Lower lobe of right lung (tissue), 2 donors: ENCODE measurements around the gene FBXO7. TPM values are rescaled to one million over a fixed set of nuclear protein-coding genes. Genes with fewer than 3 reads are reported as not detected.

Experiments
- ATAC-seq, 2 donors: fragments of 200-7000 bp; cut with Tn5 transposase; one replicate each; pipeline ENCODE4 v1.9.1; 2020 to 2022; ENCODE audit warnings: mild to moderate bottlenecking in 2 of 2, moderate library complexity in 2 of 2
- DNase-seq: peaks from one replicate; pipeline ENCODE4 v3.0.0-alpha.2; 2020
- H3K27ac ChIP-seq: fragments of 200-600 bp; one replicate; pipeline ENCODE4 v1.8.0; 2022
- H3K27me3 ChIP-seq: fragments of 200-600 bp; one replicate; pipeline ENCODE4 v1.8.0; 2022; ENCODE audit warnings: low read depth
- H3K36me3 ChIP-seq: fragments of 200-600 bp; one replicate; pipeline ENCODE4 v1.8.0; 2022; ENCODE audit warnings: mild to moderate bottlenecking
- H3K4me1 ChIP-seq: fragments of 200-600 bp; one replicate; pipeline ENCODE4 v1.8.0; 2022
- H3K4me3 ChIP-seq: fragments of 200-600 bp; one replicate; pipeline ENCODE4 v1.8.0; 2022; ENCODE audit warnings: mild to moderate bottlenecking
- H3K9me3 ChIP-seq: fragments of 200-600 bp; one replicate; pipeline ENCODE4 v1.8.0; 2022
- CTCF ChIP-seq: fragments of 200-600 bp; IDR thresholded peaks from one replicate; pipeline ENCODE4 v1.8.0; 2022; ENCODE audit warnings: antibody characterized with exemption, mild to moderate bottlenecking
- intact Hi-C: fragments of 100-400 bp; cut with DNase I; formaldehyde crosslinking; loops from one replicate; pipeline ENCODE4 v1.11.0; 2022
- total RNA-seq: library from RNA; stranded (reverse); fragmentation: NEBNext Ultra II Directional; extraction: Animal tissue kit (Norgen Biotek cat#: 25700); gene quantifications from one replicate; pipeline ENCODE4 v1.2.1, GENCODE V29; 2021
- donor health status: DM: no; HTN: yes; CAD: no; lungs with severe emphysema.

FBXO7 gene
- total RNA-seq, 1 donor from 2014 or later = 93.2 TPM

GRCh38 chr22:32515084-32515483 lies 40.5 kb downstream of the FBXO7 start:
- Histone ChIP-seq H3K36me3 (no peaks in the 10 kb centered on the region), H3K9me3 (no peaks in the 10 kb centered on the region), H3K27ac (no peak overlapping the region), H3K27me3 (no peaks in the 10 kb centered on the region), H3K4me3 (no peak overlapping the region), H3K4me1 (no peaks in the 10 kb centered on the region)
- no peak for DNase-seq
- no peak for TF ChIP-seq CTCF
- intact Hi-C loops = no loop called here
- no peak for ATAC-seq

- ATAC-seq (no peak), DNase-seq (no peak)
- Histone ChIP-seq H3K9me3 (no peaks in the 10 kb centered on the region), H3K27ac (no peak overlapping the region), H3K27me3 (no peaks in the 10 kb centered on the region), H3K4me3 (no peak overlapping the region), H3K4me1 (no peaks in the 10 kb centered on the region), H3K36me3 (no peaks in the 10 kb centered on the region)
- no peak for TF ChIP-seq CTCF
- intact Hi-C loops = no loop called here
These were observed 42.9 kb downstream of the FBXO7 start for GRCh38 chr22:32517488-32517887.

DNA sequence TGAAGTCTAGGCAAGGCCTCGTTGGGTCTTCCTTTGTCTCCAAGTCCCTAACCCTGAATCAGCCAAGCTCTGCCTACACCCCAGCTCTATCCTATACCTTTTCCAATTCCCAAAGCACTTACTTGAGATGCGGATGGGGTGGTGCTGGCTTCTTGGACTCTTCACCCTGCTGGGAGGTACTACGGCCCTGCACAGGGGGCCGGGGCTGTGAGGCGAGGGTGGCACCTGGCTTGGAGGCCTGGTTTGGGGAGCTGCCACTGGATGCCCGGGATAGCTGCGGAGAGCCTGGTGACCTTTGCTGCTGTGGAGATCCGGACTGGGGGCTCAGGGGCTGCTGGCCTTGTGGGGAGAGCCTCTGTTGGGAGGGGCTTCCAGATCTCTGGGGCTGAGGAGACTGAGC lies 43.3 kb downstream of the FBXO7 start:
- intact Hi-C loops = no loop called here
- Histone ChIP-seq H3K9me3 (no peaks in the 10 kb centered on the region), H3K36me3 (no peaks in the 10 kb centered on the region), H3K4me1 (no peaks in the 10 kb centered on the region), H3K27ac (no peak overlapping the region), H3K4me3 (no peak overlapping the region), H3K27me3 (no peaks in the 10 kb centered on the region)
- TF ChIP-seq CTCF = no peak
- DNase-seq (no peak), ATAC-seq (no peak)

DNA sequence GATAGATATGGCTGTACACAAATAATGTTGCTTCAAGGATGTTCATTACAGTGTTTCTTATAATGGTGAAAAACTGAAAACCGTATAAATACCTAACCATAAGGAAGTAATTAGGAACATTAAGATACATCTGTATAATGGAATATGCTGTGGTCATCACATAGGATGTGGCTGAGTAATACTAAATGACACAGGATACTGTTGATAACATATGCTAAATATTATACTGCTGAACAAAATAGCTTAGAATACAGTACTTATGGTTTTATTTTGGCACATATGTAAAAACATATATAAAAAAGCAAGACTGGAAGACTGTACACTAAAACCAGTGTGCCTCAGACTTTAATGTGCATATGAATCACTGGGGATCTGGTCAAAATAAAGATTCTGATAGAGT lies 43.8 kb downstream of the FBXO7 start:
- no peaks in the 10 kb centered on the region for H3K27me3 ChIP-seq
- no peak for TF ChIP-seq CTCF
- H3K9me3 ChIP-seq = no peaks in the 10 kb centered on the region
- no peak overlapping the region for H3K27ac ChIP-seq
- no peak for DNase-seq
- H3K4me1 ChIP-seq = no peaks in the 10 kb centered on the region
- intact Hi-C loops = no loop called here
- ATAC-seq = no peak
- no peak overlapping the region for H3K4me3 ChIP-seq
- no peaks in the 10 kb centered on the region for H3K36me3 ChIP-seq

DNA sequence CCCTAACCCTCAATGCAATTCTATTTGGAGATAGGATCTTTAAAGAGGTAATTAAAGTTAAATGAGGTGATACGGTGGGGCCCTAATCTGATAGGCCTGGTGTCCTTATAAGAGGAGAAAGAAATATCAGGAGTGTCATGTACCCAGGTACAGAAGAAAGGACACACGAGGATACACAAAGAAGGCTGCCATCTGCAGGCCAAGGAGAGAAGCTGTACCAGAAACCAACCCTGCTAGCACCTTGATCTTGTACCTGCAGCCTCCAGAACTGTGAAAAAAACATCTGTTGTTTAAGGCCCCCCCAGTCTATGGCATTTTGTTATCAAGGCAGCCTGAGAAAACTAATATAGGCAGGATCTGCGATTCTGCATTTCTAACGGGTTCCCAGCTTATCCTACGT lies 44.2 kb downstream of the FBXO7 start:
- ATAC-seq = no peak
- no peak for DNase-seq
- Histone ChIP-seq H3K36me3 (no peaks in the 10 kb centered on the region), H3K4me1 (no peaks in the 10 kb centered on the region), H3K9me3 (no peaks in the 10 kb centered on the region), H3K27me3 (no peaks in the 10 kb centered on the region), H3K4me3 (no peak overlapping the region), H3K27ac (no peak overlapping the region)
- TF ChIP-seq CTCF = no peak
- intact Hi-C loops = no loop called here

GRCh38 chr22:32520612-32521011 lies 46.0 kb downstream of the FBXO7 start:
- Histone ChIP-seq H3K9me3 (no peaks in the 10 kb centered on the region), H3K27me3 (no peaks in the 10 kb centered on the region), H3K36me3 (no peaks in the 10 kb centered on the region), H3K27ac (no peak overlapping the region), H3K4me3 (no peak overlapping the region), H3K4me1 (no peaks in the 10 kb centered on the region)
- no peak for ATAC-seq
- TF ChIP-seq CTCF = no peak
- intact Hi-C loops = loop anchor here (10.0 kb wide), 2 partner anchors 274 to 464 kb away; no protein-coding TSS in a partner anchor
- DNase-seq = no peak
